Stimulated activated CD4-positive, alpha-beta T cell treated with anti-CD3 and anti-CD28 coated beads, Interleukin-1b, Interleukin-23, amount 100 ng/mL, for 24 hours (primary cell): ENCODE data around the gene ST6GALNAC3.

Experiments used
- DNase-seq, 4 experiments: peaks; one replicate each; pipeline ENCODE4 v3.0.0-alpha.2; 2020; ENCODE audit warnings: low read depth in 4 of 4, low spot score in 1 of 4

Gene ST6GALNAC3

DNA sequence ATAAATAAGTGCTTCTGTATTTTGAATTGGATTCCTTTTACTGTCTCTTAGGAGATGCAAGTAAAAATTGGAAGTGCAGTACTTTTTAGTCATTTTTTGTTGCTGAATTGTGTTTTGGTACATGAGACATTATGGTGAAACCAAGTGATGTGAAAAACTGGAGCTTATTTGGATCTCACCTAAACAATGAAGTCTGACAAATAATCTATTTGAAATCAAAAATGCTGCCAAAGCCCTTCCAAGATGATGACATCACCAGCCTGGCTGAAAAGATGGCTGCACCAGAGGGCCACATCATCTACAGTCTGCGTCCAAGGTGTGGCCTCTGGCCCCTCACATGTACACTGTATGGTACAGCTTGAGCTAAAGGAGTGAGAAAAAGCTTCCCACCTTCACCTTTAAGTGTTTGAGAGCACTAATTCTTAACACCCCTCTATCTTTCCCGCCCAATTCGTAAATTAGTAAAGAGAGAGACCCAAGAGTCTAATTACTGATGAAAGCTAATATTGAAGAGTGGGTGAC, 600.2 kb downstream of the ST6GALNAC3 start:
- no peak for DNase-seq

DNA sequence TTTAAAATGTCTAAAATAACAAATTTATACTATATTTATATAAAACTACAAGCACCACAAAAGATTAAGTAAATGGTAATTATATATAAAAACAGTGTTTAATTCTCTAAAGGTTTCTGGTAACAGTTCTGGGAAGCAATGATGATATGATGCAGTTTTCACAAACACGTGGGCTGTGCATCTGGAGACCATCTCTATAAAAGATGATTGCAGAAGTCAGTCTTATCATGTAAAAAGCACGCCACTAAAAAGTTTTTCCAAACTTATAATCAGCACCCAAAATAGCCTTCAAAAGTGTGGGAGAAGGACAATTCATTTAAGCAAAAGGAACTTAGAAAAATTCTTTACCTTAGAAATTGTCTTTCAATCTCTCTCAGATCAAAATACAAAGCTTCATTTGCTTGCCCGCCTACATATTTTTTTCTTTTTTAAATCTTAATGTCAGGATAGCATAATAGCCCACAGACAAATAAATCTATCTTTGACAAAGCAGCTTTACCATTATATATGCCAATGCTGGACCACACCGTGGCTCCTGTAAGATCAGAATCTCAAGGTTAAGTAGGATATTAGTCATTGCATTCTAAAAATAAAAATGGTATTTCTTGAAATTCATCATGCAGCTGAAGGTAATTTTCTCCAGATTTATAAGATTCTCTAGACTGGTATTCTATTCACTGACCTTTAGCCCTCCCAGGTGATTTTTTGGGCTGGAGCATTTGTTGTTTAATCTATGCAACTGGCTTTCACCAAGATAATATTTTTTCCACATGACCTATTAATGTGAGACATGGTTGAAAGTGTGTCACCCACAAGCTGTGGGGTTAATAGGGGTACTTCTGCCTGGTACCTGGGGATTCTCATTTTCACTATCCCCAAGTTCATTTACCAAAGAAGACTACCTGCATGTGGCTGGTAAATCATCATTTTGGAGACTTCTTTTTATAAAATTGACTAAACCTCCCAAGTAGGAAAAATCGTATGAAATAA, 603.2 kb downstream of the ST6GALNAC3 start:
- DNase-seq, result no peak

DNA sequence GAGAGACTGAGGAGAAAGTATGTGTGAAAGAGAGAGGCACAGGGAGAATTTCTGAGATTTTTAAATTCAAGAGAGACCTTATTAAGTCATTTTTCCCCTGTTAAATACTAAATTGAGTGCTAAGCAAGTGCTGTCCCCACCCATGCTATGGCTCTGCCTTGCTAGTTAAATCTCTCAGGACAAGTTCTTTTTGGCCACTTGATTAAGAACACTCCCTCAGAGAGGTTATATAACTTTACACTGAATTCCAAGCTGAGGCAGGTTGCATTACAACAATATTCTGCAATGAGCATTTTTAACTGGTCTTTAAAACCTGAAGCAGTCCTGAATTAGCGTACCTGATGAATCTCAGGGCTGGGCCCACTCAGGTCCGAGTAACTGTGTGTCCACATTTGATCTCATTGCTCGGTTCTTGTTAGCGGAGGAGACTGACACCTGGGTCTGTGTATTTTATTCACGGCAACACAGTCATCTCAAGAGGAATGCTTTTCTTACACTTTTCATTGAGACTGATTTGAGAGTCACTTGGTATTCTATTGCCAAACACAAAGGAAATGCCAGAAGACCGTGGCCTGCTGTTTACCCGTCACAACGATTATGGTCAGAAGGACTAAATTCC, 605.1 kb downstream of the ST6GALNAC3 start:
- no peak for DNase-seq

DNA sequence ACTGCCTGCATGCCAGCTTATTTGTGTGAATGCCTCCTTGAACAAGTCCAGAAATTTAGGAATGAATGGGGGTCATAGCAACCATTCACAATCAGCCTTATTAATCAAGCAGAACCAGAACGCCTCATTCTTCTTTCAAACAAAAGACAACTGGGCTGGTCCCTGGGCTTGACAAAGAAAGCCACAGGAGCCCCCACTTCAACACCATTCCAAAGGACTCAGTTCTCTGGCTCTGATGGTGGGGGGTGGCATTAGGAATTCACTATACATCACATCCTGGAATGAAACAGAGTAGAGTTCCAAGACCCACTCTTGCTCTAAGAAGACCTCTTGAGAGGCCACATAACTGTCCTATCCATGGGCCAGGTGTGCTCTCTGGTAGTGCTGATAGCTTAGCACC, 606.1 kb downstream of the ST6GALNAC3 start:
- no peak for DNase-seq

DNA sequence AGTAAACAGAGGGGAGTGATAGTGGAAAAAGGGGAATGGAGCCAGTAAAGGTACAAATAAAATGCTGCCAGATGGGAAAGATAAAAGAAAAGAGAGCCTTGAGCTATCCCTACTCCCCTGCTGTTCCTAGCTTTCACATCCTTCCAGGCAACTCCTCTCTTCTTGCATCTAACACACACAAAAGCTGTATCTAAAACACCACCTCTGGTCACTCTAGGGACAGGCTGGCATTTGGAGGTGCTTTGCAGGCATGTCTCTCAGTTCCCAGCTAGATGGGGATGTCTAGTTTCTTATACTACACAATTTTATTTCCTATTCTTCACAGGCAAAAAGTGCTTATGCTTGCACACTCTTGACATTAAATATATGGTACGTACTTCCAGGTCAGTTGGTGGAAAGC, 607.6 kb downstream of the ST6GALNAC3 start:
- no peak for DNase-seq
